ENCODE results near the gene LSM3.
"Not testable (repeated sequence)": the region's sequence is repeated elsewhere in the genome, so short reads cannot be mapped to it uniquely, and the experiment has no call there.

LSM3 gene

GRCh38 chr3:14227856-14228255 is 49.2 kb downstream of the LSM3 start:
- 39 to 44% methylated on average over 1 of the region's 1 CpG for WGBS, 2 experiments
- H3K27me3 ChIP-seq (ENCODE audit: control insufficient read depth, insufficient read depth, low read length, poor library complexity, severe bottlenecking): no peaks in the 10 kb centered on the region
- no peaks in the 10 kb centered on the region for H3K4me1 ChIP-seq (ENCODE audit: control insufficient read depth, insufficient read depth, low read length)
- no peak overlapping the region for H3K4me3 ChIP-seq (ENCODE audit: insufficient read depth, low read depth, low read length)
- H3K9me3 ChIP-seq (ENCODE audit: control insufficient read depth, low read length): no peaks in the 10 kb centered on the region
- no peaks in the 10 kb centered on the region for H3K36me3 ChIP-seq (ENCODE audit: control insufficient read depth, insufficient read depth, low read length)
- no peak overlapping the region for H3K27ac ChIP-seq (ENCODE audit: insufficient read depth, low read depth, low read length, poor library complexity, severe bottlenecking)

GRCh38 chr3:14228681-14229470 is 50.3 kb downstream of the LSM3 start:
- H3K4me1 ChIP-seq (ENCODE audit: control insufficient read depth, insufficient read depth, low read length): no peaks in the 10 kb centered on the region
- H3K27ac ChIP-seq (ENCODE audit: insufficient read depth, low read depth, low read length, poor library complexity, severe bottlenecking): no peak overlapping the region
- WGBS, 2 experiments: 91 to 94% methylated on average over 8 of the region's 8 CpGs

DNA sequence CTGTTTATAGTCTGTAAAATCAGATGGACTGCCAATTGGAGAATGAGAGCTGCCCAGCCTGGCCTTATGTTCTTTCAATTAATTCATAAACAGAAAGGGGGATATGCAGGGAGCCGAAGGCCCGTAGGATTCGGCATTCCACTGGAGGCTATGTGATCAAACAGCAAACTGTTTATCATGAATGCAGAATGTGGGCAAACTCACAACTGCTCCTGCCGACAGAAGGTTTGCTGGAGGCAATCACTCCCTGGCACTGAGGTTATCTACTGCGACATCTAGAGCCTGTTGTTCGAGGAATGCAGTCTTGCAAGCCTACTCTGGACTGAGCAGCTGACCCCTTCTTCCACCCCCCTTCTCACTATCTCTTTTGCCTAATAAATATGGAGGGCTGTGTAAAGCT is 51.1 kb downstream of the LSM3 start:
- not testable (repeated sequence) for H3K27me3 ChIP-seq (ENCODE audit: control insufficient read depth, insufficient read depth, low read length, poor library complexity, severe bottlenecking); H3K4me1 ChIP-seq (ENCODE audit: control insufficient read depth, insufficient read depth, low read length); H3K9me3 ChIP-seq (ENCODE audit: control insufficient read depth, low read length); H3K27ac ChIP-seq (ENCODE audit: insufficient read depth, low read depth, low read length, poor library complexity, severe bottlenecking); H3K36me3 ChIP-seq (ENCODE audit: control insufficient read depth, insufficient read depth, low read length); H3K4me3 ChIP-seq (ENCODE audit: insufficient read depth, low read depth, low read length)
- 94 to 99% methylated on average over 6 of the region's 6 CpGs for WGBS, 2 experiments

More at GRCh38 chr3:14228681-14229470, 50.3 kb downstream of the LSM3 start:
- H3K27me3 ChIP-seq (ENCODE audit: control insufficient read depth, insufficient read depth, low read length, poor library complexity, severe bottlenecking): no peaks in the 10 kb centered on the region
- no peak overlapping the region for H3K4me3 ChIP-seq (ENCODE audit: insufficient read depth, low read depth, low read length)
- H3K9me3 ChIP-seq (ENCODE audit: control insufficient read depth, low read length): no peaks in the 10 kb centered on the region
- H3K36me3 ChIP-seq (ENCODE audit: control insufficient read depth, insufficient read depth, low read length): no peaks in the 10 kb centered on the region

- no peak overlapping the region for H3K4me3 ChIP-seq (ENCODE audit: insufficient read depth, low read depth, low read length)
- no peaks in the 10 kb centered on the region for H3K4me1 ChIP-seq (ENCODE audit: control insufficient read depth, insufficient read depth, low read length)
- WGBS, 2 experiments: 91 to 94% methylated on average over 5 of the region's 5 CpGs
- H3K27me3 ChIP-seq (ENCODE audit: control insufficient read depth, insufficient read depth, low read length, poor library complexity, severe bottlenecking): no peaks in the 10 kb centered on the region
- H3K27ac ChIP-seq (ENCODE audit: insufficient read depth, low read depth, low read length, poor library complexity, severe bottlenecking): no peak overlapping the region
- H3K36me3 ChIP-seq (ENCODE audit: control insufficient read depth, insufficient read depth, low read length): no peaks in the 10 kb centered on the region
- no peaks in the 10 kb centered on the region for H3K9me3 ChIP-seq (ENCODE audit: control insufficient read depth, low read length)
Observed at GRCh38 chr3:14230729-14231128, 52.1 kb downstream of the LSM3 start.

GRCh38 chr3:14231145-14231990 is 52.8 kb downstream of the LSM3 start:
- Histone ChIP-seq H3K36me3 (ENCODE audit: control insufficient read depth, insufficient read depth, low read length) (no peaks in the 10 kb centered on the region), H3K4me3 (ENCODE audit: insufficient read depth, low read depth, low read length) (no peak overlapping the region), H3K27ac (ENCODE audit: insufficient read depth, low read depth, low read length, poor library complexity, severe bottlenecking) (no peak overlapping the region), H3K27me3 (ENCODE audit: control insufficient read depth, insufficient read depth, low read length, poor library complexity, severe bottlenecking) (no peaks in the 10 kb centered on the region), H3K4me1 (ENCODE audit: control insufficient read depth, insufficient read depth, low read length) (no peaks in the 10 kb centered on the region), H3K9me3 (ENCODE audit: control insufficient read depth, low read length) (no peaks in the 10 kb centered on the region)
- WGBS, 2 experiments: 86 to 87% methylated on average over 9 of the region's 9 CpGs

GRCh38 chr3:14231998-14232501 is 53.4 kb downstream of the LSM3 start:
- Histone ChIP-seq H3K9me3 (ENCODE audit: control insufficient read depth, low read length) (no peaks in the 10 kb centered on the region), H3K4me3 (ENCODE audit: insufficient read depth, low read depth, low read length) (no peak overlapping the region), H3K27ac (ENCODE audit: insufficient read depth, low read depth, low read length, poor library complexity, severe bottlenecking) (no peak overlapping the region), H3K27me3 (ENCODE audit: control insufficient read depth, insufficient read depth, low read length, poor library complexity, severe bottlenecking) (no peaks in the 10 kb centered on the region), H3K4me1 (ENCODE audit: control insufficient read depth, insufficient read depth, low read length) (no peaks in the 10 kb centered on the region), H3K36me3 (ENCODE audit: control insufficient read depth, insufficient read depth, low read length) (no peaks in the 10 kb centered on the region)
- 83 to 90% methylated on average over 3 to 4 of the region's 4 CpGs for WGBS, 2 experiments

- Histone ChIP-seq H3K27me3 (ENCODE audit: control insufficient read depth, insufficient read depth, low read length, poor library complexity, severe bottlenecking) (no peaks in the 10 kb centered on the region), H3K9me3 (ENCODE audit: control insufficient read depth, low read length) (no peaks in the 10 kb centered on the region), H3K27ac (ENCODE audit: insufficient read depth, low read depth, low read length, poor library complexity, severe bottlenecking) (no peak overlapping the region), H3K4me3 (ENCODE audit: insufficient read depth, low read depth, low read length) (no peak overlapping the region), H3K36me3 (ENCODE audit: control insufficient read depth, insufficient read depth, low read length) (no peaks in the 10 kb centered on the region), H3K4me1 (ENCODE audit: control insufficient read depth, insufficient read depth, low read length) (no peaks in the 10 kb centered on the region)
- 95 to 98% methylated on average over 11 to 12 of the region's 12 CpGs for WGBS, 2 experiments
Observed at GRCh38 chr3:14234251-14235002, 55.8 kb downstream of the LSM3 start.

GRCh38 chr3:14235003-14235911 is 56.6 kb downstream of the LSM3 start:
- no peaks in the 10 kb centered on the region for H3K9me3 ChIP-seq (ENCODE audit: control insufficient read depth, low read length)

GRCh38 chr3:14235912-14236295 is 57.3 kb downstream of the LSM3 start:
- H3K27ac ChIP-seq (ENCODE audit: insufficient read depth, low read depth, low read length, poor library complexity, severe bottlenecking): no peak overlapping the region
- H3K27me3 ChIP-seq (ENCODE audit: control insufficient read depth, insufficient read depth, low read length, poor library complexity, severe bottlenecking): no peaks in the 10 kb centered on the region
- WGBS, 2 experiments: 92 to 93% methylated on average over 8 of the region's 8 CpGs
- H3K9me3 ChIP-seq (ENCODE audit: control insufficient read depth, low read length): no peaks in the 10 kb centered on the region
- H3K4me1 ChIP-seq (ENCODE audit: control insufficient read depth, insufficient read depth, low read length): no peaks in the 10 kb centered on the region
- H3K36me3 ChIP-seq (ENCODE audit: control insufficient read depth, insufficient read depth, low read length): no peaks in the 10 kb centered on the region
- no peak overlapping the region for H3K4me3 ChIP-seq (ENCODE audit: insufficient read depth, low read depth, low read length)

More at GRCh38 chr3:14235003-14235911, 56.6 kb downstream of the LSM3 start:
- H3K36me3 ChIP-seq (ENCODE audit: control insufficient read depth, insufficient read depth, low read length): no peaks in the 10 kb centered on the region
- no peak overlapping the region for H3K4me3 ChIP-seq (ENCODE audit: insufficient read depth, low read depth, low read length)
- H3K27ac ChIP-seq (ENCODE audit: insufficient read depth, low read depth, low read length, poor library complexity, severe bottlenecking): no peak overlapping the region
- 74 to 81% methylated on average over 4 of the region's 4 CpGs for WGBS, 2 experiments
- H3K4me1 ChIP-seq (ENCODE audit: control insufficient read depth, insufficient read depth, low read length): no peaks in the 10 kb centered on the region
- no peaks in the 10 kb centered on the region for H3K27me3 ChIP-seq (ENCODE audit: control insufficient read depth, insufficient read depth, low read length, poor library complexity, severe bottlenecking)
